ENCODE results near the gene RABL6.
"Not testable (repeated sequence)": the region's sequence is repeated elsewhere in the genome, so short reads cannot be mapped to it uniquely, and the experiment has no call there.

RABL6 gene, protein sequence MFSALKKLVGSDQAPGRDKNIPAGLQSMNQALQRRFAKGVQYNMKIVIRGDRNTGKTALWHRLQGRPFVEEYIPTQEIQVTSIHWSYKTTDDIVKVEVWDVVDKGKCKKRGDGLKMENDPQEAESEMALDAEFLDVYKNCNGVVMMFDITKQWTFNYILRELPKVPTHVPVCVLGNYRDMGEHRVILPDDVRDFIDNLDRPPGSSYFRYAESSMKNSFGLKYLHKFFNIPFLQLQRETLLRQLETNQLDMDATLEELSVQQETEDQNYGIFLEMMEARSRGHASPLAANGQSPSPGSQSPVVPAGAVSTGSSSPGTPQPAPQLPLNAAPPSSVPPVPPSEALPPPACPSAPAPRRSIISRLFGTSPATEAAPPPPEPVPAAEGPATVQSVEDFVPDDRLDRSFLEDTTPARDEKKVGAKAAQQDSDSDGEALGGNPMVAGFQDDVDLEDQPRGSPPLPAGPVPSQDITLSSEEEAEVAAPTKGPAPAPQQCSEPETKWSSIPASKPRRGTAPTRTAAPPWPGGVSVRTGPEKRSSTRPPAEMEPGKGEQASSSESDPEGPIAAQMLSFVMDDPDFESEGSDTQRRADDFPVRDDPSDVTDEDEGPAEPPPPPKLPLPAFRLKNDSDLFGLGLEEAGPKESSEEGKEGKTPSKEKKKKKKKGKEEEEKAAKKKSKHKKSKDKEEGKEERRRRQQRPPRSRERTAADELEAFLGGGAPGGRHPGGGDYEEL

DNA sequence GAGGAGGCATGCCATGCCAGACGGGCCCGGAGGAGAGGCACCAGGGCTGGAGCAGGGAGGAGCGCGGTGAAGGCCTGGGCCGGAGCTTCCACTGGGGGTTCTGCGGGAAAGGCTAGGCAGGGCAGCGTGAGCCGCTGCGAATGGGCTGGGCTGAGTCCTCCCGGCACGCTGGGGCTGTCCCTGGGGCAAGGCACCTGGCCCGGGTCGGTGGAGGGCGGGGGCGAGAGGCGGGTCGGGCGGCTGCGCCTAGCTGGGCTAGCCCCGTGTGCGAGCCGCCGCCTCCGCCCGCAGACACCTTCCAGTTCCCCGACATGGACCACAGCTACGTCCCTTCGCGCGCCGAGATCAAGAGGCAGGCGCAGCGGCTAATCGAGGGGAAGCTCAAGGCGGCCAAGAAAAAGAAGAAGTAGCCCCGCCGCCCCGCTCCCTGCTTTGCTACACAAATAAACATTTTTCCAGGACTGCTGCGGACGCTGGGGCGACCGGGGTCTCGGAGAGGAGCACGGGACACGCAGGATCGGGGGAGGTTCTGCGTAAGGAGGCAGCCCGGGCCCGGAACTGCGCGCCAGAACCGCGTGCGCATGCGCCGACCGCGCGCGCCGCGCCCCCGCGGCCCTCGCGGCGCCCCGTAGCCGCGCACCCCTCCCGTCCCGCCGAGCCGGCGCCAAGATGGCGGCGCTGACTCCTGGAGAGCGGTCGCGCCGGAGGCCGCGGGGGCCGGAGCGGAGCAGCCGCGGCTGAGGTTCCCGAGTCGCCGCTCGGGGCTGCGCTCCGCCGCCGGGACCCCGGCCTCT is at the start of gene RABL6:
RABL6 (plus strand) TSS at position 668 of the 794 bp plus-strand sequence. CDS start 249 bp downstream, outside the sequence.
- POLR2A ChIA-PET = interaction anchor here (0.7 to 1.4 kb wide), 4 partner anchors 19 to 79 kb away, joined by 3 to 4 read pairs (median 3); no protein-coding TSS in a partner anchor
- peak within 1 kb of the TSS; percentile 78 for H3K4me3 ChIP-seq (ENCODE audit: low read depth, low read length)
- TF ChIP-seq, protein P1, sequence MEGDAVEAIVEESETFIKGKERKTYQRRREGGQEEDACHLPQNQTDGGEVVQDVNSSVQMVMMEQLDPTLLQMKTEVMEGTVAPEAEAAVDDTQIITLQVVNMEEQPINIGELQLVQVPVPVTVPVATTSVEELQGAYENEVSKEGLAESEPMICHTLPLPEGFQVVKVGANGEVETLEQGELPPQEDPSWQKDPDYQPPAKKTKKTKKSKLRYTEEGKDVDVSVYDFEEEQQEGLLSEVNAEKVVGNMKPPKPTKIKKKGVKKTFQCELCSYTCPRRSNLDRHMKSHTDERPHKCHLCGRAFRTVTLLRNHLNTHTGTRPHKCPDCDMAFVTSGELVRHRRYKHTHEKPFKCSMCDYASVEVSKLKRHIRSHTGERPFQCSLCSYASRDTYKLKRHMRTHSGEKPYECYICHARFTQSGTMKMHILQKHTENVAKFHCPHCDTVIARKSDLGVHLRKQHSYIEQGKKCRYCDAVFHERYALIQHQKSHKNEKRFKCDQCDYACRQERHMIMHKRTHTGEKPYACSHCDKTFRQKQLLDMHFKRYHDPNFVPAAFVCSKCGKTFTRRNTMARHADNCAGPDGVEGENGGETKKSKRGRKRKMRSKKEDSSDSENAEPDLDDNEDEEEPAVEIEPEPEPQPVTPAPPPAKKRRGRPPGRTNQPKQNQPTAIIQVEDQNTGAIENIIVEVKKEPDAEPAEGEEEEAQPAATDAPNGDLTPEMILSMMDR (IDR thresholded peaks at IDR 0.05; ENCODE audit: insufficient read depth, low read length, missing control alignments) = no peak
- CTCF ChIA-PET = interaction anchor here (1.2 to 7.1 kb wide), 7 partner anchors 7 to 240 kb away, joined by 3 to 69 read pairs (median 4); partner anchors contain the start of genes AJM1 and TMEM141
- DNase-seq (ENCODE audit: low read depth, low spot score) = no peak

DNA sequence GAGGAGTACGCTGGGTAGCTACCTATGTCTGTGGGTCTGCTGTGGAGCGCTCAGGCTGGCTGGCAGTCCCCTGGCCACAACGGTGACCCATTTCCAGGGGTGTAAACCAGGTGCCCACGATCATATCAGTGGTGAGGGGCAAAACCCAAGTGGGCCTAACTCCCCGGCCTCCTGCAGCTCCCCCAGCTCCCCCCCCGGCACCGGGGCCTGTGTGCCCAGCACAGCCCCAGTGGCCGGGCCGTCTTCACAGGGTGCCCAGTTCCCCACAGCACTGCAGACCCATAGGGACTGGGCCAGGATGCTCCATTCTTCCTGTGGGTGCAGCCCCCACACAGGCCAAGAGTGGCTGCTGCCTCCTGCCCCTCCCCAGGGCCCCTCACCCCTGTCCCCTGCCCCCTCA is 48.7 kb upstream of the RABL6 start:
- TF ChIP-seq, protein P1 (IDR thresholded peaks at IDR 0.05; ENCODE audit: insufficient read depth, low read length, missing control alignments) = no peak
- POLR2A ChIA-PET = no interaction called here
- H3K4me3 ChIP-seq (ENCODE audit: low read depth, low read length) = no peak overlapping the region
- CTCF ChIA-PET = interaction anchor here (1.1 to 4.5 kb wide), 11 partner anchors 8 to 30 kb away, joined by 3 to 30 read pairs (median 7); no protein-coding TSS in a partner anchor
- DNase-seq (ENCODE audit: low read depth, low spot score) = no peak

DNA sequence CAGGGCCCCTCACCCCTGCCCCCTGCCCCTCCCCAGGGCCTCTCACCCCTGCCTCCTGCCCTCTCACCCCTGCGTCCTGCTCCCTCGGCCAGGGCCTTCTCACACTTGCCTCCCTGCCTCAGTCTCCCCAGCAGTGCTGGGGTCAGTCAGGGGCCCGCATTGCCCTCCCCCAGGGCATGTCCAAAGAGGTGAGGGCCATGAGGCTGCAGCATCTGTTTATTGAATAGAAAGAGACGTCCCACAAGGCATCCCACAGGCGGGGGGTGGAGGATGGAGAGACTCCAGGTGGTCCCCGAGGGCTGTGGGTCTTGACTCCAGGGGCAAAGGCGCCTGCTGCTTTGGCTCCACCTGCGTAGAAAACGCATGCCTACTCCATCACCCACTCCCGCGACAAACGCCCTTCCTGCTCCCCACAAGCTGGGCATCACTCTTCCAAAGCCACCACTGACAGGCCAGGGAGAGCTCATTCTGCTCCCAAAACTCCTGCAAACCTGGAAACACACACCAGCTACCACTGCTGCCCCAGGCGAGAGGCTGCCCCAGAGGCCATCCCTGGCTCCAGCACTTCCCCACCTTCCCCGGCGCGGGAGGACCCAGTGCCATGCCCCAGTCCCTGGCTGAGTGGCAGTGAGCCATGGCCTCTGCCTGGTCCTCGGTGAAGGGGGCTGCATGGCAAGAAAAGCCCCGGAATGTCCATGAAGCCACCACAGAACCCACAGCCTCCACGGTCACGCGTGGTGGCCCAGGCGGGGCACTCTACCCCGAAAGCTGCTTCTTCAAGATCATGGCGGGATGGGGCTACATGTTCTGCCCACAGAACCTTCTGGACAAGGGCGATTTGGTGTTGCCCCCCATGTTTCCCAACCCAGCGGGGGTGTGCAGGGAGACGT is 48.1 kb upstream of the RABL6 start:
- TF ChIP-seq, protein P1 (IDR thresholded peaks at IDR 0.05; ENCODE audit: insufficient read depth, low read length, missing control alignments) = no peak
- ChIA-PET POLR2A (no interaction called here), CTCF (interaction anchor here (0.7 to 4.7 kb wide), 12 partner anchors 9 to 31 kb away, joined by 3 to 41 read pairs (median 8); no protein-coding TSS in a partner anchor)
- no peak overlapping the region for H3K4me3 ChIP-seq (ENCODE audit: low read depth, low read length)
- DNase-seq (ENCODE audit: low read depth, low spot score) = no peak

DNA sequence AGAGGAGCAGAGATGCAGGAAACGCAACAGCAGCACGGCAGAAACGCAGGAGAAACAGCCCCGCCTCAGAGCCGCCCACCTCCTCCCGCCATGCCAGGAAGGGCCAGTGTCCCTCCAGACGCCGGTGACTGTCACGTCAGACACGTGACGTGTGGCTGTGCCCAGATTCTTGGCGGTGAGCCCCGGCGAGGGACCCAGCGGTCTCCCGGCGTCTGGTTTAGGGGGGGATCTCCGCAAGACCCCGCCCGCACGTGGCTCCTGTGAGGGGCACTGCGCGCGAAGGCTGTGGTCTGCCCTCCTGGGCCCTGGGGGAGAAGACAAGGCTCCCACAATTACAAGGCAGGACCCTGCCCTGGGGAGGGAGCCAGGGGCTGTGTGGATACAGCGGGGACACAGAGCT is 47.3 kb upstream of the RABL6 start:
- H3K4me3 ChIP-seq (ENCODE audit: low read depth, low read length) = no peak overlapping the region
- DNase-seq (ENCODE audit: low read depth, low spot score) = no peak
- ChIA-PET POLR2A (interaction anchor here (0.8 to 1.7 kb wide), 2 partner anchors 32 to 34 kb away, joined by 3 to 8 read pairs; no protein-coding TSS in a partner anchor), CTCF (interaction anchor here (1.1 to 4.7 kb wide), 12 partner anchors 9 to 32 kb away, joined by 3 to 41 read pairs (median 6); no protein-coding TSS in a partner anchor)
- TF ChIP-seq, protein P1 (IDR thresholded peaks at IDR 0.05; ENCODE audit: insufficient read depth, low read length, missing control alignments) = no peak

DNA sequence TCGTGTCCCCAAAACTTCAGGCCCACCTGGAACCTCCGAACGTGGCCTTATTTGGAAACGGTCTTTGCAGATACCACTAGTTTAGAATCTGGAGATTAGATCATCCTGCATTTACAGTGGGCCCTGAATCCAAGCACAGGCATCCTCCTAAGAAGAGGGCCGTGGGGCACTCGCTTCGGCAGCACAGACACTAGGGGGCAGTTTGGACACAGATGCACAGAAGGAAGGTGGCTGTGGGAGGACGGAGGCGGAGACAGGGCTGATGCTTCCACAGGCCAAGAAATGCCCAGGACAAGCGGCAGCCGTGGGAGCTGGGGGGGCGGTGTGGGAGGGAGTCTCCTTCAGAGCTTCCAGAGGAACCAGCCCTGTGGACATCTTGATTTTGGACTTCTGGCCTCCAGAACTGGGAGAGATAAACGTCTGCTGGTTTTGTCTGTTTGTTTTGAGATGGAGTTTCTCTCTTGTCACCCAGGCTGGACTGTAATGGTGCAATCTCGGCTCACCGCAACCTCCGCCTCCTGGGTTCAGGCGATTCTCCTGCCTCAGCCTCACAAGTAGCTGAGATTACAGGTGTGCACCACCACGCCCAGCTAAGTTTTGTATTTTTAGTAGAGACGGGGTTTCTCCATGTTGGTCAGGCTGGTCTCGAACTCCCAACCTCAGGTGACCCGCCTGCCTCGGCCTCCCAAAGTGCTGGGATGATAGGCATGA is 46.8 kb upstream of the RABL6 start:
- DNase-seq (ENCODE audit: low read depth, low spot score) = peak; percentile 4
- CTCF ChIA-PET = interaction anchor here (0.9 to 4.7 kb wide), 15 partner anchors 8 to 308 kb away, joined by 3 to 41 read pairs (median 6); no protein-coding TSS in a partner anchor
- POLR2A ChIA-PET = interaction anchor here (0.8 to 1.7 kb wide), 2 partner anchors 33 to 34 kb away, joined by 3 to 8 read pairs; no protein-coding TSS in a partner anchor
- TF ChIP-seq, protein P1 (IDR thresholded peaks at IDR 0.05; ENCODE audit: insufficient read depth, low read length, missing control alignments) = peak; percentile 85
- H3K4me3 ChIP-seq (ENCODE audit: low read depth, low read length) = not testable (repeated sequence)

Measured in AG04449 (cell line).